ENCODE data around the gene TMEM54. TPM values are rescaled to one million over a fixed set of nuclear protein-coding genes. Genes with fewer than 3 reads are reported as not detected.

TMEM54 gene
- total RNA-seq, 1 donor from 2014 or later: 99.0 TPM

DNA sequence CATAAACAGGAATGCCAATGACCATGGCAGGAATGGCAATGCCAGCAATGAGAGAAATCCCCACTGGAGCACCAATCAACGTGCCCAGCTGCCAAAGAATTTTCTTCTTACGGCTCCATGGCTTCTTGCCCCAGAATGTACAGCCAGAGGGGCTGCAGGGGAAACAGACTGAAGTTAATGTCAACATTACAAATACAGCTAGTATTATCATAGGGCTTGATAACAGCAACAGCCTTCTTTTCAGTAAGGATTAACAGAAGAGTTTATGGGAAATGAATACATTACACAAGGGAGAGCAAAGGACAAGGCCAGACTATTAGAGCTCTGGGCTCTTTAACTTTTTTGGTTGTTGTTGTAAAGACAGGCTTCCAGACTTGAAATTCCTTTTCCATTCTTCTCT lies 45.2 kb upstream of the TMEM54 start:
- Histone ChIP-seq H3K36me3 (ENCODE audit: control insufficient read depth, insufficient read depth, low read length) (peaks cover 1% of the 10 kb centered on the region), H3K4me3 (ENCODE audit: low read depth, low read length) (no peak overlapping the region), H3K27me3 (ENCODE audit: control insufficient read depth, insufficient read depth, low read length) (no peaks in the 10 kb centered on the region)
- DNase-seq (ENCODE audit: low read depth): no peak
- TF ChIP-seq, protein P1, sequence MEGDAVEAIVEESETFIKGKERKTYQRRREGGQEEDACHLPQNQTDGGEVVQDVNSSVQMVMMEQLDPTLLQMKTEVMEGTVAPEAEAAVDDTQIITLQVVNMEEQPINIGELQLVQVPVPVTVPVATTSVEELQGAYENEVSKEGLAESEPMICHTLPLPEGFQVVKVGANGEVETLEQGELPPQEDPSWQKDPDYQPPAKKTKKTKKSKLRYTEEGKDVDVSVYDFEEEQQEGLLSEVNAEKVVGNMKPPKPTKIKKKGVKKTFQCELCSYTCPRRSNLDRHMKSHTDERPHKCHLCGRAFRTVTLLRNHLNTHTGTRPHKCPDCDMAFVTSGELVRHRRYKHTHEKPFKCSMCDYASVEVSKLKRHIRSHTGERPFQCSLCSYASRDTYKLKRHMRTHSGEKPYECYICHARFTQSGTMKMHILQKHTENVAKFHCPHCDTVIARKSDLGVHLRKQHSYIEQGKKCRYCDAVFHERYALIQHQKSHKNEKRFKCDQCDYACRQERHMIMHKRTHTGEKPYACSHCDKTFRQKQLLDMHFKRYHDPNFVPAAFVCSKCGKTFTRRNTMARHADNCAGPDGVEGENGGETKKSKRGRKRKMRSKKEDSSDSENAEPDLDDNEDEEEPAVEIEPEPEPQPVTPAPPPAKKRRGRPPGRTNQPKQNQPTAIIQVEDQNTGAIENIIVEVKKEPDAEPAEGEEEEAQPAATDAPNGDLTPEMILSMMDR (IDR thresholded peaks at IDR 0.05; ENCODE audit: insufficient read depth, low read length, poor library complexity, severe bottlenecking): no peak

- no peak for DNase-seq (ENCODE audit: low read depth)
- no peak overlapping the region for H3K4me3 ChIP-seq (ENCODE audit: low read depth, low read length)
- no peaks in the 10 kb centered on the region for H3K27me3 ChIP-seq (ENCODE audit: control insufficient read depth, insufficient read depth, low read length)
- H3K36me3 ChIP-seq (ENCODE audit: control insufficient read depth, insufficient read depth, low read length): no peaks in the 10 kb centered on the region
- TF ChIP-seq, protein P1 (IDR thresholded peaks at IDR 0.05; ENCODE audit: insufficient read depth, low read length, poor library complexity, severe bottlenecking): no peak
Measured at GRCh38 chr1:32944180-32944579, 43.0 kb upstream of the TMEM54 start.

DNA sequence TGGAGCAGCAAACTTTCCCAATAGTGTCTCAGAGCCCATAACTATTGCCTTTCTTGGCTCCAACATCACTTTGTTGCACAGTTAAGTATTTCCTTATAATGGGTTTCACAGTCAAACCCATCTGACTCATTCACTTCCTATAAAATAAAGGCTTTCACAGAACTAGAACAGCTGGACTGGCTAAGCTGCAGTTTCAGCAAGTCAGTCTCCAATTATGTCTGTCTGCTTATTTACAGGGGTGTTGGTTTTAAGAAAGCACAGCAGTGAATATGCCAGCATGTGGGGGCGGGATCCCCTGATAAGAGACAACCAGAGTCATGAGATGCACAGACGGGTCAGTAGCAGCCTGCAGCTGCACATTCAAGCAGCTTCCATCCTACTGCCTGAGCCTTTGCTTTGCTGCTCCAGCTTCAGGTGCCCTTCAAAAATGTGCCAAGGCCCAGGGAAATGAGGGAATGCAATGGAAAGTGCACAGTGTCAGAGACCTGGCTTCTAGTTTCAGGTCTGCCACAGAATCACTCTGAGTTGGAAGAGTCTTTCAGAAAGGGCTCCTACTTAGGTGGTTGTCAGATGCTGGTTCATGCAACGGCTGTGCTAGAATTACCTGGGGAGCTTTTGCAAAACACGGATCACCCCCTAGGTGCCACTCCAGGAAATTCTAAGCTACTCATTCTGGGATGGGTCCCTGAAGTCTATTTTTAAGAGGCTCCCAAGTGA lies 38.6 kb upstream of the TMEM54 start:
- no peaks in the 10 kb centered on the region for H3K36me3 ChIP-seq (ENCODE audit: control insufficient read depth, insufficient read depth, low read length)
- TF ChIP-seq, protein P1 (IDR thresholded peaks at IDR 0.05; ENCODE audit: insufficient read depth, low read length, poor library complexity, severe bottlenecking): no peak
- no peak overlapping the region for H3K4me3 ChIP-seq (ENCODE audit: low read depth, low read length)
- H3K27me3 ChIP-seq (ENCODE audit: control insufficient read depth, insufficient read depth, low read length): no peaks in the 10 kb centered on the region
- DNase-seq (ENCODE audit: low read depth): peak; percentile 61

DNA sequence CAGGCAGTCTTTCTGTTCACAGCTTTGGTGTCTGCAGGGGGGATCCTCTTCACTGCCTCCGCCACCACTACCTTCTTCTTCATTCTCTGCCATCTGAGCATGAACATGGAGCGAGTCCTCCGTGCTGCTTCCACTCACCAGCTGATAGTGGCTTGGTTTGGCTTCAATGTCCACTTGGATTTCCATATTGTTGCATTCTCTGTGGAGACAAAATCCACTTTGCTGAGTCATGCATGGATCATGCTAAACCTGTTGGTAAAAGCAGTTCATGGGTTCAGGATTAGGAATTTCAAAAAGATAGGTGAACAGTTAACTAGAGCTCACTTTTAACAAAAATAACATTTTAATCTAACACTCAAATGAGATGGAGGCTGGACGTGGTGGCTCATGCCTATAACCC lies 35.9 kb upstream of the TMEM54 start:
- Histone ChIP-seq H3K4me3 (ENCODE audit: low read depth, low read length) (no peak overlapping the region), H3K36me3 (ENCODE audit: control insufficient read depth, insufficient read depth, low read length) (no peaks in the 10 kb centered on the region), H3K27me3 (ENCODE audit: control insufficient read depth, insufficient read depth, low read length) (no peaks in the 10 kb centered on the region)
- TF ChIP-seq, protein P1 (IDR thresholded peaks at IDR 0.05; ENCODE audit: insufficient read depth, low read length, poor library complexity, severe bottlenecking): no peak
- no peak for DNase-seq (ENCODE audit: low read depth)

GRCh38 chr1:32934535-32934934 lies 33.3 kb upstream of the TMEM54 start:
- H3K4me3 ChIP-seq (ENCODE audit: low read depth, low read length): no peak overlapping the region
- no peaks in the 10 kb centered on the region for H3K36me3 ChIP-seq (ENCODE audit: control insufficient read depth, insufficient read depth, low read length)
- TF ChIP-seq, protein P1 (IDR thresholded peaks at IDR 0.05; ENCODE audit: insufficient read depth, low read length, poor library complexity, severe bottlenecking): no peak
- DNase-seq (ENCODE audit: low read depth): no peak
- H3K27me3 ChIP-seq (ENCODE audit: control insufficient read depth, insufficient read depth, low read length): no peaks in the 10 kb centered on the region
